ENCODE measurements around the gene MYLK.

The MYLK gene

DNA sequence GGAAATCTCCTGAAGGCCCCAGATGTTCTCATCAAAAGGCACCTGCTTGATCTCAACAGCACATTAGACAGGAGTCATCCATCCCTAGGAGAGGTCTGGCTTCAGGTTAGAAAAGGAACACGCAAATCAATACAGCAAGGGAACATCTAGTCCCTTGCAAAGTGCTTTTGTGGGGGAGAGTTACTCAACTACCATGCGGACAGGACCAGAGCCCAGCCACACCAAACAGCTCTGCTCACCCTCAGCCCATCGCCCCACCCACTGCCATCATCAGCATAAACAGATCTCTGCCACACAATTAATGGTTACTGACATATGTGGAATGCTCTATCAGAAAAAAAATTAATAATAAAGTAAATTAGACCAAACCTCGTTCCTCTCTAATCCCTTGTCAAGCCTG lies 85.6 kb downstream of the MYLK start:
- in situ Hi-C loops (cut with MboI; ENCODE audit: low sequenced_read_pairs): no loop called here

DNA sequence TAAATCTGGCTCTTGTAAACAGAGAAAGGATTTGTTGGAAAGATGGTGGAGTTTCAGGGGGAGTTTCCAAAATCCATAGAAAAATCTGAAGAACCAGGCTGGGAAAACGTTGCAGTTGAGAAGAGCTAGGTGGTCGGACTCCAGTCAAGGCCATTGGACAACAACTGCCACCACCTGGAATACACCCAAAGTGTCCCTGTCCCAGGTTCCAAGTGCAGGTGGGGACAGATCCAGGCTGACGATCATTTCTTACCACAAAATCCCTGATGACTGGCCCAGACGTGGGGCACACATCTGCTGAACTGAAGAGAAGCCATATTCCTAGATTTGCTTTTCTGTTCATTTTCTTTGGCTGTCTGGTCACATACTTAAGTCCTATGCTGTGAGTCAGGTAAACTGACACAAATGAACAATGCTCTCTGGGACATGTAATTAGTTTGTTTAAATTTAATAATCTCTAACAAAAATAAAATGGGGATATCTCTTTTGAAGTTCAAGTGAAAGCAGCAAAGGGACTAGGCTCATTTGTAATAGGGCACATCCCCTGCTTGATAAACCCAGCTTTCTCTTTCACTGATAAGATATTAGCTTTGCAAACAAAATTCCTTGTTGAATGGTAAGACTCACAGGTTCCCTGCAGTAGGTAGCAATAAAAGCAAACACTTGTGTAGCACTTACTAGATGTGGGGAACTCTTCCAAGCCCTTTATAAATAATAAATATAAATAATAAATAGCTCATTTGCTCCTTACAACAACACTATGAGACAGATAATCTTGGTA lies 88.5 kb downstream of the MYLK start:
- in situ Hi-C loops (cut with MboI; ENCODE audit: low sequenced_read_pairs): no loop called here

DNA sequence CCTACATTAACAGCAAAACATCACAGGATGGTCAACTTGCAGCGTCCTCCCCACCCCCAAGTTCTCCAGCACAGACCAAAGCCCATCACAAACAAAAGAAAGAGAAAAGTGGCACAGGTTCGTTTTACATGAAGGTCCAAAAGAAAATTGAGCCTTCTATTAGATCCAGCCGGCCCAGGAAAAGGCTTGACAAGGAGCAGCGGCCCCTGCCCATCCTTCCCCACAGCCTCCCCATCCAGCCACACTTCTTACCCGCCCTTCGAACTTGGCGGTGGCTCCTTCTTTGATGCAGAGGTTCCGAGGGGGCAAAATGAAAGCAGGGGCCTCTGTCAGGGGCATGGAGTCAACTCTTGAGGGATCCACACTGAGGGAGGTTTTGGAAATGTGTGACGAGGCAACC lies 90.7 kb downstream of the MYLK start:
- in situ Hi-C loops (cut with MboI; ENCODE audit: low sequenced_read_pairs): no loop called here

DNA sequence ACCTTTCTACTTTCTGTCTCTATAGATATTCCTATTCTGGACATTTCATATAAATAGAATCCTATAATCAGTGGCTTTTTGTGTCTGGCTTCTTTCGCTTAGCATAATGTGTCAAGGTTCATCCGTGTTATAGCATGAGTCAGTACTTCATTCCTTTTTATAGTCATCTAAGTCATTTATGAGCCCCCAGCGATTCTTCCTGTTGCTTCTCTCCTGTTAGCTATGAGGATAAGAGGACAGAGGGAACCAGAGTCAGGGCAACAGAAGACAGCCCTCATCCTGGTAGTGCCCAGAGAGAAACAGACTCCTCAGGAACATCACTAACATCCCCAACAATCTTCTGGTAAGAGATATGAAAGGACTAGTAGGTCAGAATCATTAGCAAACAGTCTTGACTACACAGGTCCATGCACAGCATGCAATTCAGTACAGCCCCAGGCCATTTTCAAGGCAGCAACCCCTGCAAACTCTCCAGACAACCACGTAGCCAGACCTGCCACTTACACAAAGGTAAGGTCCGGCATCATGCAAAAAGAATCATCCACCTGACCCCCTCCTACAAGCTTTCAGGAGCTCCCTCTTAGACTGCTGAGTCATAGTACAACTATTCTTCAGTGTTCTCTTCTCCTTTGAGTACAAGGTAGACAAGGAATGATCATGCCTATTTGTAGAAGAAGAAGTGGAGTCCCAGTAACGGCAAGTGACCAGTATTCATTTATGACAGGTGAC lies 91.5 kb downstream of the MYLK start:
- in situ Hi-C loops (cut with MboI; ENCODE audit: low sequenced_read_pairs): no loop called here

DNA sequence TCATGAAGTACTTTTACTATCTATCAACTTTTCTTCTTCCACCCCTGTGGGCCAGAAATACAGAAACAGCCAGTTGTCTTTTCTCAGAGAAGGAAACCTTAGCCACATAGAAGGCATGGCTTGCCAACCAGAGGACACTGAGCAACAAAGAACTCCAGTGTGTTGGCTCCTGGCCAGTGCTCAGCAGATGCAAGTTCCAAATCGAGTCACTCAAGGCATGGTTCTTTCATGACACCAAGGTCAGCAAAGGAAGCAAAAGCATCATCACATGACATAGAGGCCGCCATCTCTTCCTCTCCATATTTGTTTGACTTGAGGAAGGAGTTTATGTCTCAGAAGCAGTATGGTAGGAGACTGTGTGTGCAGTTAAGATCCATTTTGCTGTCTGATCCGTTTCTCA lies 92.2 kb downstream of the MYLK start:
- in situ Hi-C loops (cut with MboI; ENCODE audit: low sequenced_read_pairs): no loop called here

DNA sequence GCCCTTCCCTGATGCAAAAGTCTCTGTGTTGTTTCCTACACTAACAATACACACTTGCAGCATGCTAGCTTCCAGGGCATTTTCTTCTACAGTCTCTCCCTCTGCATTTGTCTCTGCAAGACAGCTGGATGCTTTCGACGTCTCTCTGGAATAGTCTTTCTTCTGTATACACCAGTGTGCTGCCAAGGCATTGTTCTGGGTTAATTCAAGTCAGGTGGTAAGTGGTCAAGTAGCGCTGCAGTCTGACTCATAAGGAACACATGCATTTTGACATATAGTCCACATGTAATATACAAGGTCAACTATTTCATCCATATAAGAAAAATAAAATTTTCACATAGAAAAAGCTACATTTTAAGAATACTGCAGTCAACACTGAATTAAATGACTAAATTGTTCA lies 92.7 kb downstream of the MYLK start:
- in situ Hi-C loops (cut with MboI; ENCODE audit: low sequenced_read_pairs): no loop called here

DNA sequence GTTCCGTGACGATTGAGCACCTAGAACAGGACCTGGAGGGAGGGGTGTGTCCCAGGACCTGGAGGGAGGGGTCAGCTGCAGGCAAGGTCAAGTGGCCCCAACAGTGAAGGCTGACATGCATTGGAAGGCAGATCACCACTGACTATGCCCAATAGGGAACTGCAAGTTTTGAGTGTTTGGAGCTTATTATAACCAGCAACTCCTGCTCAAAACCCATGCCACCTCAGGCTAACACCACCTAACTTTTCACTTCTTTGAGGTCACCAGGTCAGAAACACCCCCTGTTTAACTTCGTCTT lies 93.1 kb downstream of the MYLK start:
- in situ Hi-C loops (cut with MboI; ENCODE audit: low sequenced_read_pairs): no loop called here

DNA sequence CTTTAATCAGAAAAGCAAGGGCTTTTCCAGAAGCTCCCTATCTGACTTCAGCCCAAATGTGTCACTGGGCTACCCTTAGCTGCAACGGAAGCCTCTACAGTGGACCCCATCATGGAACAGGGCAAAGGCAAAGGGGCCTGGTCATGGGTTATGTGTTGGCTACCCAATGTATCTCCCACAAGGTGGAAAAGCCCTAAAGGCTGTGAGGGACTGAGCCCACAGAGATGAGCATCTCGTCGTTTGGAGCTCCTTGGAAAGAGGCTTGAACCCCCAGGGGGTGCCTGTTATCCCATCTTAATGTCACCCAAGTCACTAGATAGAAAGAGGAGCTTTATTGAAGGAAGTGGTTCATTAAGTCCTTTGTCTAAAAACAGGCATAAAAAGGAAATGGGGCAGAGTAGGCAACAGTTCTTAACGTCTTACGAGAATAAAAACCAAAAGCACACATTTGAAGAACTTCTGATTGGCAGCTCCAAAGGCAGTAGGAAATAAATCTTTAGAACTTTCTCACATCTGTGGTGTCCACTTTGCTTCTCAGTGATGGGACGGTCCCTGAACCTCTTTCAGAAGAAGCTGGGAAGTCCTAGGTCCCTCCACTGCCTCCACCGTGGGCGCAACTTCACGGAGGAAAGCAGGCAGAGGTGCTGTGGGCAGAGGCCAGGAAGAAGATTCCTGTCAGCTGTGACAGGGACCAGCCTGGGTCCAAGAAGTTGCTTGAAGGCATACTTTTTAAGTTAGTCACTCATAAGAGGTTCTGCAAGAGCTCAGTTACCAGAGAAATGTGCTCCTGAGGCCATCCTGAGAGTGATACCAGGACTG lies 93.7 kb downstream of the MYLK start:
- in situ Hi-C loops (cut with MboI; ENCODE audit: low sequenced_read_pairs): no loop called here

DNA sequence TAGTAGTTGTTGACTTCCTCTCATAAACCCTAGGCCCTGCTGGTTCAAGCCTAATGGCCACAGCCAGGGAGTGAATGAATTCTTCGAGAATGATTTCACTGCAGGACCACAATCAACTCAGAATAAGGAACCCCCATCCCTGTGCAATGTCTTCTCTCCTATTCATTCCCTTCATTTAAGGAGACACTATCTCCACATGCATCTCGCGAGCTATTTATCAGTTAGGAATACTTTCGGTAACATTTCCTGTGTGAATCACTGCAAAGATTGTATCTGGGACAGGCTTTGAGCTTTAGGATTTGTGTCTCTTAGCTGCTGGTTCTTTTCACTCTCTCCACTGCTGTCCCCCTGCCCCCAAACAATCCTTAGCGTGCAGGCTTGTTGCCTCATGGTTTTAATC lies 94.4 kb downstream of the MYLK start:
- in situ Hi-C loops (cut with MboI; ENCODE audit: low sequenced_read_pairs): no loop called here

DNA sequence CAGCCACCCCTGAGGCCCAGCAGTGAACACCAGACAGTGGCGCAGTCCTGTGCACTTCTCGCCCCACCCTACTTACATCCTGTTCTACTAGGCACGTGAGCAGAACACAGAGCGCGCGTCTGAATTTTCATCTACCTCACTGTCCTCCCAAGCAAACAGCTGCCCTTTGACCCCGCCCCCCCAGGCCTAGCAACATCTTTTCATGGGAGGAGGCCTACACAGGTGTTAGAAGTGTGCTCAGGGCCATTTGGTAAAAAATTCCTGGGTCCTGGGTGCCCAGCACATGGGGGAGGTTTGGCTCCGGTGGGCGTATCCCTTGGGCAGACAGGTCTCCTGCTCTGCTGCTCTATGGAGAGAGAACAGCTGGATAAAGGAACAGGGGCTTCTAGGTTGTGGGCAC lies 95.0 kb downstream of the MYLK start:
- in situ Hi-C loops (cut with MboI; ENCODE audit: low sequenced_read_pairs): no loop called here

DNA sequence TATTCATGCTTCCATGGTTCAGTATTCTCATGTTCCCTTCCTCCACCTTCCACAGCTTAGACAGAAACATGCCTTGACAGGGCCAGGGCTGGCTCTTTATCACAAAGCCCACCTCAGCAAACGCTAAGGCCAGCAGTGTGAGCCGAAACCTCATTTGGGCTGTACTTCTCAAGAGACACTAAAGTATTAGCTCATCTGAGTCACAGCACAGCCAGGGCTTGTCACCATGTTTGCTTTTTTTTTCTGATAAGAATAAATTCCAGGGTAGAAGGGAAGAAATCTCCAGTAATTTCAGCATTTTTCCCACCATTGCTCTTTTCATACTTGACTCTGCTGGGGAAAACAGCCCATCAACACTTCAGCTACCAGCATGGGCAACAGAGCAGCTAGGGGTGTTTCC lies 95.4 kb downstream of the MYLK start:
- in situ Hi-C loops (cut with MboI; ENCODE audit: low sequenced_read_pairs): no loop called here

DNA sequence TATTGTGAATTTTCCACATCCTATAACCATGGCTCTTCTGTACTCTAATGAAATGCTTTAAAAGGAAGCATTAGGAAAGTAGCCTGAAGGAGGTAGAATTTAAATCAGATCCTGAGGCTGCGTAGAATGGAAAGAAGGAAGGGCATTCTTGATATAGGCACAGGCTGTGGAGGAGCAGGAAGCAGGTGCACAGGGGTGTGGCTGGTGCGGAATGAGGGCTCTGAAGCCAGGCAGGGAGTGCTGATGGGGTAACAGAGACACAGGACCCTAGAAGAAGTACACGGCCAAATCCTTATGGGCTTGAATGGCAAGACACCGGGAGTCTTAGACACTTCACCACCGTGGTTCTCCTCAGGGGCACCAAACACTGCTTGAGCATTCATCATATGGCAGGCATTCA lies 97.0 kb downstream of the MYLK start:
- in situ Hi-C loops (cut with MboI; ENCODE audit: low sequenced_read_pairs): no loop called here

DNA sequence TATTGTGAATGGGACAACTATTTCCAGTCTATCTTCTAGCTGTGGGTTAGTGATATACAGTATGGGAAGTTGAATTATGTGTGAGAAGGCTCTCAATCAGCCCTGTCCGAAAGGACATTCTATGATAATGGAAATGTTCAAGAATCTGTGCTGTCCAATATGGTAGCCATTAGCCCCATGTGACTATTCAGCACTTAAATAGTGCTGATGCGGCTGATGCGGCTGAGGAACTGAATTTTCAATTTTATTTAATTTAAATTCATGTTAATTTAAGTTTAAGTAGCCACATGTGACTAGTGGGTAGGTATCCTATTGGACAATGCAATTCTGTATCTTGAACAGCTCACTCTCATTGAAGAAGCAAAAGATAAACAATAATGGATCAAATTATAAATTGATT lies 98.5 kb downstream of the MYLK start:
- in situ Hi-C loops (cut with MboI; ENCODE audit: low sequenced_read_pairs): no loop called here

DNA sequence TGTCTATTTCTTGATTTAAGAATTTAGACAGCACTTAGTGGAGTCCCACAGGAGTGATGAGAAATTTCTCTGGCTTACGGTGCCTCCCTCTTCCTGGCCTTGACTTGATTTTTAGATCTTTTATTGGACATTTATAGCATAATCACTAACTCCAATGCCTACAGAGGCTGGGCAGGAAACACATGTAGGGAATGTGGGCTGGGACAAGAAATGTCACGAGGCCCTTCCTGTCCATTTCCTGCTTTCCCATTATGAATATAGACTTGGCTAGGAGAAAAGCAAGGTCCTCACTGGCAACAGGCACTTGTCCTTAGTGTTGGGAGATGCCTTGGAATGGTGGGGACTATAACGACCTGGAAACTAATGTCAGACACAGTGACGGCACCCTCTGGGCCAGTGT lies 100.3 kb downstream of the MYLK start:
- in situ Hi-C loops (cut with MboI; ENCODE audit: low sequenced_read_pairs): no loop called here

DNA sequence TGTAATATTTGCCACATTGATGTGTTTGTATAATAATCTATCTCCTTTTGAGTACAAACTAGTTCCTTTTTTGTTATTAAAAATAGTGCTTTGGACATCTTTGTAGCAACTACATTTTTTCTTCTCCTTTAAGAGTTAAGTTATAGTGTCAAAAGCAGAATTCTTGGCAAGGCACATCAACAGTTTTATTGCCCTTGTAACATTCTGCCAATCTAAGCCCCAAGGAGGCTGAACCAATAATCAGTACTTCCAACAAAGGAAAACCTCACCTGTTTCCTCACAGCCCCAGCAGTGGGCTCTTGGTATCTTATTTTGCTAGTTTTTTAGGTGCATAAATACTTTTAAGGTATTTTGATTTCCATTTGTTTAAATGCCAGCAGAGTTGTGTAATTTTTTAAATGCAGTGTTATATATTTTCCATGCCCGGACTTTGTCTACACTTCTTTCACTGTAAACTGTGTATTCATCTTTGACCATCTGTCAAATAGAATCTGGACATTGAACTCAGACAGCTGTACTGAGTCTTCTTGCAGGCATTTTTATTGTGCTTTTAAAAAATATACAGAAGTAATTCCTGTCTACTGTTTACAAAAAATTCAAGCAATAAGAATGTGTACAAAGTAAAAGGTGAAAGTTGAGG lies 101.0 kb downstream of the MYLK start:
- in situ Hi-C loops (cut with MboI; ENCODE audit: low sequenced_read_pairs): no loop called here

DNA sequence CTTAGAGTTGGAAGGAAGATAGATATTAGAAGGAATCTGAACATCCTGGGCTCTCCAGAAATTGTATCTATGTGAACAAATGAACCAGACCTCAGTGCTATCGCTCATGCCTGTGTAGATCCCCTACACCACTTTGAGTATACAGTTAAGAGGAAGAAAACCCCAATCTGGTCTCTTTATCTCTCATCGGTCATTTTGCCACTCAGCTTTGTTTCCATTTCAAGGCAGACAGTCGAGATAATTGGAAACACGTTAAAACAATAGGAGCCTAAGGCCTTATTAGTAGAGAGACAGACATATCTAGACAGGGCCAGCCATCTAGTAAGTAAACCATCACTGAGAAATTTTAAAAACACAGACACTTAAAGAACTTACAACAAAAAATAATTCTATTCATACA lies 101.6 kb downstream of the MYLK start:
- in situ Hi-C loops (cut with MboI; ENCODE audit: low sequenced_read_pairs): no loop called here

DNA sequence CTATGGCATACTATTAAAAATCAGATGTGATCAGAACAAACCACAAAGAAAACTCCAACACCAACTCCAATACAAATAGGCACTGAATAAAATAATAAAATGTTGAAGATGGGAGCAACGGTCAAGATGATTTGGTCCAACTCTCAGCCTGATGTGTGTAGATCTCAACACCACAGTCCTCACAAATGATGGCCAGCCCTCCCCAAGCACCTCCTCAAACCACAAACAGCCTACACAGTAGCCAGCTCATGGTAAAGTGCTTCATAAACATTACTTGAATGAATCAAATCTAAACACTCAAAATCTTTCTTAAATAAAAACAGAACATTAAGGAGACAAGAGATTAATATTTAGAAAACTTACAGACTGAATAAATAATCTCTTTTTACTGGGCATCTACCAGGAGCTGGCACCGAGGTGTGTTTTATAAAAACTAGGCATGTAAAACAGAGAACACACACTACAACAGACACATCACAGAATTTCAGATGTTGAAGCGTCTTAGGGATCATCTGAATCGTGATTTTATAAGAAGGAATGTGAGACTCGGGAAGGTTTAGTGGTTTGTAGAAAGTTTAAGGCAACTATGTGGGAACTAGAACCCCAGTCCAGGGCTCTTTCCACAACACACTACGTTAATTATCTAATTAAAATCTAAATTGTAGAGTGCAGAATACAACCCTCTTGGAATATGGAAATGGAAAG lies 102.4 kb downstream of the MYLK start:
- in situ Hi-C loops (cut with MboI; ENCODE audit: low sequenced_read_pairs): no loop called here

DNA sequence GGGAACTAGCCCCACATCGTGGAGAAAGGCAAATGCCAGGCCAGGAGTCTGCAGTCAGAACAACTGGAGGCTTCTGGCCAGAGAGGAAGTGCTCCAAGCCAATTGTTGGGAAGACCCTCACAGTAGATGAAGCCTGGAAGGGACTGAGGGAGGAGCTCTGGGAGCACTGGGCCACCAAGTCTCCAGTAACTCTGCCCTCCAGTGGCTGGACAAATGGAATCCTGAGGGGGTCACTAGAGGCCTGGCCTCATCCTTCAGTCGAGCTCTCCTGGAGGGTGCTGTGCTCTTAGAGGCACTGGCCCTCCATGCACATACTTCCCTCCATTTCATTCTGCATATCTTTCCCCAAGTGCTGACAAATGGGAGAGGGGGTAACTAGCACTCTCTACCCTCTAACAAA lies 103.0 kb downstream of the MYLK start:
- in situ Hi-C loops (cut with MboI; ENCODE audit: low sequenced_read_pairs): no loop called here

DNA sequence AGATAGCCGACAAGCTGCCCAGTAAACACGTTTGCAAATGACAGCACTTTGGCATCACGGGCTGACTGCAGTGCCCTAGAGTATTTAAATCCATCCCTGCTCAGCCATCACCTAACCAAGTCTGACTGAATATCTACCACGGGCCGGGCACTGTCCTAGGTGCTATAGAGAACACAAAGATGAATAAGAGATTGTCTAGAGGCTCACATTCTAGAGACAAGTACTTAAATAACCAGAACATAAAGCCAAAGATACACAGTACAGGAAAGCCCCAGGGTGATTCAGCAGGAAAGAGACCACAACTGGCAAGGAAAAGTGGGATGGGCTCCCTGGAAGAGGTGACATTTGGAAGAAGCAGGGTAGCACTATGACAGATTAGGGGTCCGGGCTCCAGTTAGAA lies 103.5 kb downstream of the MYLK start:
- in situ Hi-C loops (cut with MboI; ENCODE audit: low sequenced_read_pairs): no loop called here

DNA sequence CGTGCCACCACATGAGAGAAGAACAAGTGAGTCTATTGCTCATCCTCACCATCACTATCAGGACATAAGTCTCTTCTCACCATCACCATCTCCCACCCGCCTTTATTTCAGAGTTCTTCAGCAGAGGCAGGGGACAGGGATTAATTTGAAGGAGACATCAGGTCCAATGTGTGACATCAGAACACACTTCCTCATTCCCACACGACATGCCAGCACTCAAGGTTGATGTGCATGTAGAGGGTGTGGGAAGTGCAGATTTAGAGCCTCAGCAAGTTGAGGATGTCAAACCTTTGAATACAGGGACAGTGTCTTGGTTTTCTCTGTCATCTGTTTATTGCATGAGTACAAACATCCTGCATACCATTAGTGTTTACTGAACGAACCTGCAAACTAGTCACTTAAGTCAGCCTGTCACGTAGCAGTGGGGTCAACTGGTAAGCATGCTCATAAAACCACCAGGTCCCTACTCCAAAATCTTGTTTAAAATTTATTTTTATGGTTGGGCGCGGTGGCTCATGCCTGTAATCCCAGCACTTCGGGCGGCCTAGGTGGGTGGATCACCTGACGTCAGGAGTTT lies 104.4 kb downstream of the MYLK start:
- in situ Hi-C loops (cut with MboI; ENCODE audit: low sequenced_read_pairs): no loop called here

Data from HL-60/S4 (cell line).